H9 (cell line): ENCODE measurements around the gene PALD1. TPM values are rescaled to one million over a fixed set of nuclear protein-coding genes. Genes with fewer than 3 reads are reported as not detected.

ENCODE experiments used
- DNase-seq: peaks from one replicate; pipeline ENCODE4 v3.0.0-alpha.2; 2017
- H2AFZ ChIP-seq: one replicate; pipeline ENCODE4 v1.6.1; 2013; ENCODE audit warnings: mild to moderate bottlenecking, low read length, control low read depth, moderate library complexity
- H2AK5ac ChIP-seq: 2 replicates; pipeline ENCODE4 v1.6.1; 2013; ENCODE audit warnings: low read length, control low read depth, mixed read lengths; ENCODE audit not compliant: insufficient read length
- H2BK120ac ChIP-seq: one replicate; pipeline ENCODE4 v1.6.1; 2013; ENCODE audit warnings: low read depth, mild to moderate bottlenecking, low read length, control low read depth, inconsistent platforms; ENCODE audit not compliant: poor library complexity, severe bottlenecking
- H2BK12ac ChIP-seq: 2 replicates; pipeline ENCODE4 v1.6.1; 2013; ENCODE audit warnings: low read length, control low read depth, mixed read lengths, low read depth; ENCODE audit not compliant: insufficient read length
- H2BK15ac ChIP-seq: 2 replicates; pipeline ENCODE4 v1.6.1; 2013; ENCODE audit warnings: low read depth, low read length, control low read depth
- H2BK20ac ChIP-seq: one replicate; pipeline ENCODE4 v1.6.1; 2013; ENCODE audit warnings: low read depth, mild to moderate bottlenecking, low read length, control low read depth, inconsistent platforms; ENCODE audit not compliant: poor library complexity, severe bottlenecking
- H2BK5ac ChIP-seq: 2 replicates; pipeline ENCODE4 v1.6.1; 2013; ENCODE audit warnings: low read length, control low read depth, mixed read lengths; ENCODE audit not compliant: insufficient read length
- H3K14ac ChIP-seq: 2 replicates; pipeline ENCODE4 v1.6.1; 2013; ENCODE audit warnings: low read length, control low read depth; ENCODE audit not compliant: insufficient read depth
- H3K18ac ChIP-seq: 2 replicates; pipeline ENCODE4 v1.6.1; 2013; ENCODE audit warnings: low read depth, mild to moderate bottlenecking, mixed read lengths, low read length, control low read depth; ENCODE audit not compliant: insufficient read length
- H3K23ac ChIP-seq: 2 replicates; pipeline ENCODE4 v1.6.1; 2013; ENCODE audit warnings: low read length, control low read depth, mixed read lengths, low read depth; ENCODE audit not compliant: insufficient read length
- H3K23me2 ChIP-seq: 2 replicates; pipeline ENCODE4 v1.6.1; 2013; ENCODE audit warnings: low read depth, mild to moderate bottlenecking, mixed read lengths, low read length, control low read depth; ENCODE audit not compliant: insufficient read length, poor library complexity, severe bottlenecking
- H3K27ac ChIP-seq: 2 replicates; pipeline ENCODE4 v1.5.1; 2013; ENCODE audit warnings: low read length, control low read depth, mixed read lengths, low read depth; ENCODE audit not compliant: insufficient read length
- H3K27me3 ChIP-seq: 2 replicates; pipeline ENCODE4 v1.6.1; 2013; ENCODE audit warnings: low read length, control low read depth, inconsistent platforms; ENCODE audit not compliant: insufficient read depth
- H3K4ac ChIP-seq: 2 replicates; pipeline ENCODE4 v1.6.1; 2013; ENCODE audit warnings: low read depth, mild to moderate bottlenecking, control low read depth, inconsistent platforms, low read length, moderate library complexity
- H3K4me1 ChIP-seq: 2 replicates; pipeline ENCODE4 v1.6.1; 2013; ENCODE audit warnings: low read length, control low read depth, inconsistent platforms; ENCODE audit not compliant: insufficient read depth
- H3K4me2 ChIP-seq: 2 replicates; pipeline ENCODE4 v1.6.1; 2013; ENCODE audit warnings: low read length, control low read depth, mixed read lengths; ENCODE audit not compliant: insufficient read length, insufficient read depth
- H3K56ac ChIP-seq: 2 replicates; pipeline ENCODE4 v1.6.1; 2013; ENCODE audit warnings: low read depth, mild to moderate bottlenecking, mixed read lengths, low read length, control low read depth; ENCODE audit not compliant: insufficient read length
- H3K79me1 ChIP-seq: 2 replicates; pipeline ENCODE4 v1.6.1; 2013; ENCODE audit warnings: low read depth, mild to moderate bottlenecking, moderate library complexity, low read length, control low read depth, inconsistent platforms; ENCODE audit not compliant: insufficient read depth, poor library complexity, severe bottlenecking
- H3K79me2 ChIP-seq: 2 replicates; pipeline ENCODE4 v1.6.1; 2013; ENCODE audit warnings: low read length, control low read depth, inconsistent platforms; ENCODE audit not compliant: insufficient read depth
- H3K9ac ChIP-seq: 2 replicates; pipeline ENCODE4 v1.6.1; 2013; ENCODE audit warnings: low read length, control low read depth, mixed read lengths; ENCODE audit not compliant: insufficient read length; ENCODE audit errors: extremely low read depth
- H3K9me3 ChIP-seq: one replicate; pipeline ENCODE4 v1.6.1; 2013; ENCODE audit warnings: low read depth, low read length, inconsistent platforms; ENCODE audit not compliant: control insufficient read depth
- H3T11ph ChIP-seq: one replicate; pipeline ENCODE4 v1.6.1; 2013; ENCODE audit warnings: mild to moderate bottlenecking, low read length, control low read depth, inconsistent platforms
- H4K20me1 ChIP-seq: one replicate; pipeline ENCODE4 v1.6.1; 2013; ENCODE audit not compliant: control insufficient read depth, insufficient read length, insufficient read depth
- H4K5ac ChIP-seq: 2 replicates; pipeline ENCODE4 v1.6.1; 2013; ENCODE audit warnings: low read depth, mild to moderate bottlenecking, mixed read lengths, low read length, control low read depth; ENCODE audit not compliant: insufficient read length
- H4K8ac ChIP-seq: replicated peaks from 2 replicates; pipeline ENCODE4 v1.6.1; 2013; ENCODE audit warnings: low read length, control low read depth, mixed read lengths, low read depth; ENCODE audit not compliant: insufficient read length
- H4K91ac ChIP-seq: 2 replicates; pipeline ENCODE4 v1.6.1; 2013; ENCODE audit warnings: low read depth, mild to moderate bottlenecking, moderate library complexity, mixed read lengths, low read length, control low read depth; ENCODE audit not compliant: insufficient read length
- H3K27ac Mint-ChIP-seq, 3 experiments: 2 replicates in 2 of 3; 3 replicates in 1 of 3; pipeline ENCODE4 v1.8.0; 2020 to 2021; ENCODE audit warnings: mixed read lengths in 3 of 3, mild to moderate bottlenecking in 1 of 3, moderate library complexity in 1 of 3
- H3K27me3 Mint-ChIP-seq: 2 replicates; pipeline ENCODE4 v1.8.0; 2021; ENCODE audit warnings: low read depth, mild to moderate bottlenecking, moderate library complexity, mixed read lengths
- H3K36me3 Mint-ChIP-seq, 3 experiments: 2 replicates in 2 of 3; 3 replicates in 1 of 3; pipeline ENCODE4 v1.8.0; 2020 to 2021; ENCODE audit warnings: low read depth in 3 of 3, mixed read lengths in 3 of 3; ENCODE audit not compliant: insufficient read depth in 1 of 3
- H3K4me1 Mint-ChIP-seq, 2 experiments: 2 replicates each; pipeline ENCODE4 v1.8.0; 2020; ENCODE audit warnings: mixed read lengths in 2 of 2
- H3K4me3 Mint-ChIP-seq, 2 experiments: 2 replicates in 1 of 2; 3 replicates in 1 of 2; pipeline ENCODE4 v1.8.0; 2020 to 2021; ENCODE audit warnings: mild to moderate bottlenecking in 2 of 2, mixed read lengths in 2 of 2, moderate library complexity in 1 of 2
- H3K9me3 Mint-ChIP-seq, 2 experiments: 2 replicates in 1 of 2; 3 replicates in 1 of 2; pipeline ENCODE4 v1.8.0; 2020; ENCODE audit warnings: mild to moderate bottlenecking in 2 of 2, mixed read lengths in 2 of 2, moderate library complexity in 1 of 2
- WGBS: extraction: QIAGEN DNeasy Blood & Tissue Kit; methylation state at CpG from one replicate; pipeline ENCODE4 v1.1.7; 2013; ENCODE audit warnings: missing lambda C conversion rate, low lambda C conversion rate, mixed read lengths; ENCODE audit not compliant: insufficient read length; ENCODE audit errors: extremely low coverage; 5-methylcytosine and 5-hydroxymethylcytosine counted together
- total RNA-seq: library from RNA; stranded (reverse); gene quantifications from 2 replicates; pipeline ENCODE4 v1.2.1, GENCODE V29; 2021
- TF ChIP-seq, protein P1 (sequence below): fragments of 200-600 bp; sonication (generic); conservative IDR thresholded peaks from 3 replicates; pipeline ENCODE4 v1.8.0; 2021; ENCODE audit warnings: antibody characterized with exemption, mild to moderate bottlenecking

PALD1 gene
- total RNA-seq, 1 experiment from 2014 or later: 21.1 TPM

DNA sequence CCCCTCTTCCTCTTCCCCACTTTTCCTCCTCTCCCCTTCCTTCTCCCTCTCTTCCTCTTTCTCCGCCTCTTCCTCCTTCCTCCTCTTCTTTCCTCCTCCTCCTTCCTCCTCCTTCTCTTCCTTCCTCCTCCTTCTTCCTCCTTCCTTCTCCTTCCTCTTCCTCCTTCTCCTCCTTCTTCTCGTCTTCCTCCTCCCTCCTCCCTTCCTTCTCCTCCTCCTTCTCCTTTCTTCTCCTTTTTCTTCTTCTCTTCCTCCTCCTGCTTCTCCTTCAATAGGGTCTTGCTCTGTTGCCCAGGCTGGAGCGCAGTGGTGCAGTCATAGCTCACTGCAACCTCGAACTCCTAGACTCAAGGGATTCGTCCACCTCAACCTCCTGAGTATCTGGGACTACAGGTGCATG is 56.9 kb downstream of the PALD1 start:
- no CpG with 5 or more reads among the region's 5 CpGs for WGBS

More for the DNA sequence above, 56.9 kb downstream of the PALD1 start:
- no peak overlapping the region for H4K5ac ChIP-seq
- H3K27ac ChIP-seq: no peak overlapping the region
- no peaks in the 10 kb centered on the region for H3K9me3 Mint-ChIP-seq
- no peak overlapping the region; a peak in 1 of 7 replicates for H3K27ac Mint-ChIP-seq
- DNase-seq: no peak
- H2AFZ ChIP-seq: no peak overlapping the region
- H3K4me2 ChIP-seq: no peak overlapping the region
- H3K79me1 ChIP-seq: no peaks in the 10 kb centered on the region
- no peak overlapping the region for H3K4me3 Mint-ChIP-seq
- H3K4me1 ChIP-seq: no peaks in the 10 kb centered on the region; the same call in 1 of the 2 replicates
- H3K14ac ChIP-seq: no peak overlapping the region
- H2BK20ac ChIP-seq: no peak overlapping the region
- no peaks in the 10 kb centered on the region for H3K9me3 ChIP-seq
- H3T11ph ChIP-seq: no peak overlapping the region
- TF ChIP-seq, protein P1, sequence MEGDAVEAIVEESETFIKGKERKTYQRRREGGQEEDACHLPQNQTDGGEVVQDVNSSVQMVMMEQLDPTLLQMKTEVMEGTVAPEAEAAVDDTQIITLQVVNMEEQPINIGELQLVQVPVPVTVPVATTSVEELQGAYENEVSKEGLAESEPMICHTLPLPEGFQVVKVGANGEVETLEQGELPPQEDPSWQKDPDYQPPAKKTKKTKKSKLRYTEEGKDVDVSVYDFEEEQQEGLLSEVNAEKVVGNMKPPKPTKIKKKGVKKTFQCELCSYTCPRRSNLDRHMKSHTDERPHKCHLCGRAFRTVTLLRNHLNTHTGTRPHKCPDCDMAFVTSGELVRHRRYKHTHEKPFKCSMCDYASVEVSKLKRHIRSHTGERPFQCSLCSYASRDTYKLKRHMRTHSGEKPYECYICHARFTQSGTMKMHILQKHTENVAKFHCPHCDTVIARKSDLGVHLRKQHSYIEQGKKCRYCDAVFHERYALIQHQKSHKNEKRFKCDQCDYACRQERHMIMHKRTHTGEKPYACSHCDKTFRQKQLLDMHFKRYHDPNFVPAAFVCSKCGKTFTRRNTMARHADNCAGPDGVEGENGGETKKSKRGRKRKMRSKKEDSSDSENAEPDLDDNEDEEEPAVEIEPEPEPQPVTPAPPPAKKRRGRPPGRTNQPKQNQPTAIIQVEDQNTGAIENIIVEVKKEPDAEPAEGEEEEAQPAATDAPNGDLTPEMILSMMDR: no peak
- no peak overlapping the region for H4K91ac ChIP-seq
- no peaks in the 10 kb centered on the region for H3K23me2 ChIP-seq
- no peaks in the 10 kb centered on the region for H3K27me3 ChIP-seq
- no peak overlapping the region for H2BK120ac ChIP-seq
- H4K20me1 ChIP-seq: peaks cover 2% of the 10 kb centered on the region
- H3K23ac ChIP-seq: no peak overlapping the region
- no peak overlapping the region for H2BK15ac ChIP-seq
- H3K4ac ChIP-seq: no peak overlapping the region
- peaks cover 10 to 12% of the 10 kb centered on the region in 2 experiments for H3K4me1 Mint-ChIP-seq
- no peak overlapping the region for H3K18ac ChIP-seq
- H2AK5ac ChIP-seq: no peak overlapping the region
- H2BK12ac ChIP-seq: no peak overlapping the region
- no peak overlapping the region for H3K9ac ChIP-seq
- no peak overlapping the region for H4K8ac ChIP-seq
- H3K36me3 Mint-ChIP-seq: peaks cover 0 to 9% (median 7%) of the 10 kb centered on the region in 3 experiments; a peak in 5 of 7 replicates
- H3K56ac ChIP-seq: no peak overlapping the region
- no peaks in the 10 kb centered on the region for H3K27me3 Mint-ChIP-seq
- no peaks in the 10 kb centered on the region for H3K79me2 ChIP-seq
- no peak overlapping the region for H2BK5ac ChIP-seq
